ENCODE measurements around the gene MMAA. TPM values are rescaled to one million over a fixed set of nuclear protein-coding genes. Genes with fewer than 3 reads are reported as not detected.
"Not testable (repeated sequence)": the region's sequence is repeated elsewhere in the genome, so short reads cannot be mapped to it uniquely, and the experiment has no call there.

Gene MMAA
- total and polyA plus RNA-seq, 9 donors, result 2.1 to 8.9 (median 6.2) TPM

DNA sequence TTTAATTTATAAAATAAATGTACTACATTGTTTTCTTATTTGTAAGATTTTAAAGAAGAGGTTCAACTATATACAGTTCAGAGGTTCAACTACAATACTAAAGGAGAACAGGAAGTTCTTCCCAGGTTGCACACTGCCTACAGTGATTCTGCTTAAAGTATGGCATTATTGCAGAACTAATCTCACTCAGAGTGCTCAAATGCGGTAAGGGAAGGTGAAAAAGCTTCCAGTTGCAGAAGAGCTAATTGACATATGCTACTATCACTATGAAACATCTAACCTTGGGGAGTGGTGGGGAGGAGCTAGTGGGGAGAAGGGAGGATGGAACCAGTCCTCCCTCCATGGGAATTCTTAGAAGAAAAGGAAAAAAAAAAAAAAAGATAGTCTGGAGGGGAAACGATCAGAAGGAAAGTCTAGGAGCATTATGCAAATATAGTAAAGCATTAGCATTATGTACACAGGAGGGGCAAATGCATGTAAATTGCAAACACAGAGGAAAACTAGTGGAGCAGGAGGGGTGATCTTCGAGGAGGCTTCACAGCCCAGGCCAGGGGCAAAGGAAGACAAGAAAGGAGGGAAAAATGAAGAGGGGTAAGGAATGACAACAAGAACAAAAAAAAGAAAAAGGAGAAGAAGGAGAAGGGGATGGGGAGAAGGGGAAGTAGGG is 32.0 kb upstream of the MMAA start:
- TF ChIP-seq EP300 (IDR thresholded peaks at IDR 0.05) (no peak), POLR2A (IDR thresholded peaks at IDR 0.05) (no peak)
- TF ChIP-seq, protein P1, sequence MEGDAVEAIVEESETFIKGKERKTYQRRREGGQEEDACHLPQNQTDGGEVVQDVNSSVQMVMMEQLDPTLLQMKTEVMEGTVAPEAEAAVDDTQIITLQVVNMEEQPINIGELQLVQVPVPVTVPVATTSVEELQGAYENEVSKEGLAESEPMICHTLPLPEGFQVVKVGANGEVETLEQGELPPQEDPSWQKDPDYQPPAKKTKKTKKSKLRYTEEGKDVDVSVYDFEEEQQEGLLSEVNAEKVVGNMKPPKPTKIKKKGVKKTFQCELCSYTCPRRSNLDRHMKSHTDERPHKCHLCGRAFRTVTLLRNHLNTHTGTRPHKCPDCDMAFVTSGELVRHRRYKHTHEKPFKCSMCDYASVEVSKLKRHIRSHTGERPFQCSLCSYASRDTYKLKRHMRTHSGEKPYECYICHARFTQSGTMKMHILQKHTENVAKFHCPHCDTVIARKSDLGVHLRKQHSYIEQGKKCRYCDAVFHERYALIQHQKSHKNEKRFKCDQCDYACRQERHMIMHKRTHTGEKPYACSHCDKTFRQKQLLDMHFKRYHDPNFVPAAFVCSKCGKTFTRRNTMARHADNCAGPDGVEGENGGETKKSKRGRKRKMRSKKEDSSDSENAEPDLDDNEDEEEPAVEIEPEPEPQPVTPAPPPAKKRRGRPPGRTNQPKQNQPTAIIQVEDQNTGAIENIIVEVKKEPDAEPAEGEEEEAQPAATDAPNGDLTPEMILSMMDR (IDR thresholded peaks at IDR 0.05), result no peak

DNA sequence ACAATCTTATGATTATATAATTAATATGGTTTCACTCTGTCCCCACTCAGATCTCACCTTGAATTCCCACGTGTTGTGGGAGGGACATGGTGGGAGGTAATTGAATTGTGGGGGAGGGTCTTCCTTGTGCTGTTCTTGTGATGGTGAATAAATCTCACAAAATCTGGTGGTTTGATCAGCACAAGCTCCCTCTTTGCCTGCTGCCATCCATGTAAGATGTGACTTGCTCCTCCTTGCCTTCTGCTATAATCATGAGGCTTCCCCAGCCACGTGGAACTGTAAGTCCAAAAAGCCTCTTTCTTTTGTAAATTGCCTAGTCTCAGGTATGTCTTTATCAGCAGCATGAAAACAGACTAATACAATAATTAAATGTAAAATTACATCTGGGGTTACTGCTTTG is 29.8 kb upstream of the MMAA start:
- not testable (repeated sequence) for H3K27me3 ChIP-seq; H3K4me1 ChIP-seq (ENCODE audit: insufficient read depth); H3K27ac ChIP-seq; H3K4me3 ChIP-seq; H3K36me3 ChIP-seq; H3K9me3 ChIP-seq; DNase-seq
- intact Hi-C loops (cut with DNase I), result loop anchor here in 1 of 4 donors (5.0 kb wide), 1 partner anchor 1262 kb away; no protein-coding TSS in a partner anchor
- WGBS, 3 donors, result 67 to 81% (median 72%) methylated on average over 2 of the region's 2 CpGs

More for the DNA sequence above, 32.0 kb upstream of the MMAA start:
- intact Hi-C loops (cut with DNase I), result loop anchor here in 1 of 4 donors (5.0 kb wide), 1 partner anchor 1260 kb away; no protein-coding TSS in a partner anchor
- no peaks in the 10 kb centered on the region for H3K27me3 ChIP-seq
- no peak for DNase-seq
- H3K9me3 ChIP-seq, result no peaks in the 10 kb centered on the region
- H3K36me3 ChIP-seq, result no peaks in the 10 kb centered on the region
- no peaks in the 10 kb centered on the region for H3K4me1 ChIP-seq (ENCODE audit: insufficient read depth)
- WGBS, 3 donors, result 48 to 53% (median 52%) methylated on average over 3 of the region's 3 CpGs
- H3K4me3 ChIP-seq, result no peak overlapping the region
- H3K27ac ChIP-seq, result no peak overlapping the region

- Histone ChIP-seq H3K4me3 (no peak overlapping the region), H3K27ac (no peak overlapping the region)
Observed at GRCh38 chr4:145589916-145590702, 29.1 kb upstream of the MMAA start.

DNA sequence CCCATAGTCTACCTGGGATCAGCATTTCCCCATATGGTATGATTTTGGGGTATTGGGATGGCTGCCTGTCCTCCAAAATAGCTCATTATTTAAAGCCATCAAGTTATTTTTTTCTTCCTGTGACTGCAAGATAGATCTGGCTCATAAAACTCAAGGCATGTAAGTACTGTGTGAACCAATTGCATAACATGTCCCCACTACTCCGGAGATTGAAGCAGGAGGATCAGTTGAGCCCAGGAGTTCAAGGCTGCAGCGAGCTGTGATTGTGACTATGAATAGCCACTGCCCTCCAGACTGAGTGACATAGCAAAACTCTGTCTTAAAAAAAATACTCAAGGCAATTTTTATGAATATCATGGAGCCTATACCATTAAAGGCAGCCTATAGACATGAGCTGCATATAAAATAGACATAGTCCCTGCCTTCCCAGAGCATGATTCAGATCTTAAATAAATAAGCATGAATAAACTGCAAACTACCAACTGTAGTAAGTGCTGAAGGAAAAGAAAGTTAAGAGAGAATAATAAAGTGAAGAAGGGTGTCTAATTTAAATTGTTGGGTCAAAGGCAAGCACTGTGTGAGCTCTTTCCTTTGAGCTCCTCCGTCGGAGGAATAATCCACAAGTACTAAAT is 16.9 kb upstream of the MMAA start:
- intact Hi-C loops (cut with DNase I), result loop anchor here in 1 of 4 donors (10.0 kb wide), 1 partner anchor 387 kb away; no protein-coding TSS in a partner anchor
- no peak overlapping the region for H3K27ac ChIP-seq
- no peaks in the 10 kb centered on the region for H3K9me3 ChIP-seq
- H3K4me1 ChIP-seq (ENCODE audit: insufficient read depth), result no peaks in the 10 kb centered on the region
- no peaks in the 10 kb centered on the region for H3K27me3 ChIP-seq
- 74 to 83% (median 76%) methylated on average over 4 of the region's 4 CpGs for WGBS, 3 donors
- no peak for DNase-seq
- TF ChIP-seq POLR2A (IDR thresholded peaks at IDR 0.05), result no peak
- no peak for TF ChIP-seq EP300 (IDR thresholded peaks at IDR 0.05)
- TF ChIP-seq, protein P1 (IDR thresholded peaks at IDR 0.05), result no peak
- no peaks in the 10 kb centered on the region for H3K36me3 ChIP-seq
- no peak overlapping the region for H3K4me3 ChIP-seq

More at GRCh38 chr4:145589916-145590702, 29.1 kb upstream of the MMAA start:
- intact Hi-C loops (cut with DNase I), result loop anchor here in 1 of 4 donors (5.0 kb wide), 1 partner anchor 1263 kb away; no protein-coding TSS in a partner anchor
- TF ChIP-seq POLR2A (IDR thresholded peaks at IDR 0.05) (no peak), EP300 (IDR thresholded peaks at IDR 0.05) (no peak)
- TF ChIP-seq, protein P1 (IDR thresholded peaks at IDR 0.05), result no peak
- Histone ChIP-seq H3K27me3 (no peaks in the 10 kb centered on the region), H3K9me3 (no peaks in the 10 kb centered on the region), H3K36me3 (no peaks in the 10 kb centered on the region), H3K4me1 (ENCODE audit: insufficient read depth) (no peaks in the 10 kb centered on the region)
- no peak for DNase-seq
- 76 to 80% (median 79%) methylated on average over 3 of the region's 3 CpGs for WGBS, 3 donors
